ENCODE results near the gene TEDC2. TPM values are rescaled to one million over a fixed set of nuclear protein-coding genes. Genes with fewer than 3 reads are reported as not detected.

The TEDC2 gene
- polyA plus RNA-seq, 2 of the 4 experiments (the other 2 are of a cell fraction) = 9.5 to 22.6 TPM

- TF ChIP-seq HOXB5 (CRISPR knock-in tag; IDR thresholded peaks at IDR 0.05) (no peak), KDM1A (IDR thresholded peaks at IDR 0.05; ENCODE audit: low read depth) (no peak), JUNB (IDR thresholded peaks at IDR 0.05) (no peak), TP53 (CRISPR knock-in tag; IDR thresholded peaks at IDR 0.05) (no peak)
Observed at GRCh38 chr16:2513405-2514332, 53.8 kb downstream of the TEDC2 start, which contains the start of gene ATP6V0C (continued).

Small RNA genes within 50 kb of the gene (small RNA-seq; reads per million reads assigned to genes)
- 0.82 to 8.7 (median 4.0) reads per million in 6 experiments for gene MIR6768

Other genes with a start within 250 kb of the TEDC2 start
- 2.0 and 3.1 TPM in 2 replicates for gene BRICD5, start 249.2 kb upstream of the TEDC2 start, polyA plus RNA-seq (2011; rRNA removed)
- gene BRICD5, start 249.2 kb upstream of the TEDC2 start, polyA plus RNA-seq (2017; fragmentation: RNase III; extraction: RNeasy Plus Mini Kit Qiagen cat#74134 plus additional on column Dnase treatment) = 7.4 to 11.6 TPM (median 9.1 TPM) in 3 replicates
- 13.9 and 15.0 TPM in 2 replicates for gene PGP, start 245.3 kb upstream of the TEDC2 start, polyA plus RNA-seq (2011; rRNA removed)
- 27.7 to 33.7 TPM (median 31.9 TPM) in 3 replicates for gene PGP, start 245.3 kb upstream of the TEDC2 start, polyA plus RNA-seq (2017; fragmentation: RNase III; extraction: RNeasy Plus Mini Kit Qiagen cat#74134 plus additional on column Dnase treatment)
- gene E4F1, start 236.5 kb upstream of the TEDC2 start, polyA plus RNA-seq (2011; rRNA removed) = 10.4 and 11.0 TPM in 2 replicates
- gene E4F1, start 236.5 kb upstream of the TEDC2 start, polyA plus RNA-seq (2017; fragmentation: RNase III; extraction: RNeasy Plus Mini Kit Qiagen cat#74134 plus additional on column Dnase treatment) = 22.0 to 24.4 TPM (median 23.3 TPM) in 3 replicates
- gene DNASE1L2, start 223.7 kb upstream of the TEDC2 start, polyA plus RNA-seq (2011; rRNA removed) = 0.36 and 0.65 TPM in 2 replicates
- gene DNASE1L2, start 223.7 kb upstream of the TEDC2 start, polyA plus RNA-seq (2017; fragmentation: RNase III; extraction: RNeasy Plus Mini Kit Qiagen cat#74134 plus additional on column Dnase treatment) = 0.88 to 1.5 TPM (median 1.2 TPM) in 3 replicates
- gene ECI1, start 208.5 kb upstream of the TEDC2 start, polyA plus RNA-seq (2011; rRNA removed) = 41.8 and 47.9 TPM in 2 replicates
- gene ECI1, start 208.5 kb upstream of the TEDC2 start, polyA plus RNA-seq (2017; fragmentation: RNase III; extraction: RNeasy Plus Mini Kit Qiagen cat#74134 plus additional on column Dnase treatment) = 40.9 to 41.9 TPM (median 41.5 TPM) in 3 replicates
- 163 and 183 TPM in 2 replicates for gene RNPS1, start 192.0 kb upstream of the TEDC2 start, polyA plus RNA-seq (2011; rRNA removed)
- gene RNPS1, start 192.0 kb upstream of the TEDC2 start, polyA plus RNA-seq (2017; fragmentation: RNase III; extraction: RNeasy Plus Mini Kit Qiagen cat#74134 plus additional on column Dnase treatment) = 197 to 206 TPM (median 200 TPM) in 3 replicates
- 6.4 and 7.6 TPM in 2 replicates for gene ABCA3, start 119.4 kb upstream of the TEDC2 start, polyA plus RNA-seq (2011; rRNA removed)
- gene ABCA3, start 119.4 kb upstream of the TEDC2 start, polyA plus RNA-seq (2017; fragmentation: RNase III; extraction: RNeasy Plus Mini Kit Qiagen cat#74134 plus additional on column Dnase treatment) = 8.6 to 10.7 TPM (median 9.9 TPM) in 3 replicates
- gene CCNF, start 30.7 kb upstream of the TEDC2 start, polyA plus RNA-seq (2011; rRNA removed) = 6.5 and 8.0 TPM in 2 replicates
- 13.4 to 15.1 TPM (median 14.4 TPM) in 3 replicates for gene CCNF, start 30.7 kb upstream of the TEDC2 start, polyA plus RNA-seq (2017; fragmentation: RNase III; extraction: RNeasy Plus Mini Kit Qiagen cat#74134 plus additional on column Dnase treatment)
- not detected in 2 replicates for gene NTN3, start 11.2 kb downstream of the TEDC2 start, polyA plus RNA-seq (2011; rRNA removed)
- 0.04 TPM in 1 of 3 replicates, not detected in the others for gene NTN3, start 11.2 kb downstream of the TEDC2 start, polyA plus RNA-seq (2017; fragmentation: RNase III; extraction: RNeasy Plus Mini Kit Qiagen cat#74134 plus additional on column Dnase treatment)
- 4.0 and 4.2 TPM in 2 replicates for gene TBC1D24, start 15.0 kb downstream of the TEDC2 start, polyA plus RNA-seq (2011; rRNA removed)
- 5.9 to 7.3 TPM (median 6.3 TPM) in 3 replicates for gene TBC1D24, start 15.0 kb downstream of the TEDC2 start, polyA plus RNA-seq (2017; fragmentation: RNase III; extraction: RNeasy Plus Mini Kit Qiagen cat#74134 plus additional on column Dnase treatment)
- 9.4 and 14.7 TPM in 2 replicates for gene ATP6V0C, start 53.8 kb downstream of the TEDC2 start, polyA plus RNA-seq (2011; rRNA removed)
- 152 to 153 TPM (median 153 TPM) in 3 replicates for gene ATP6V0C, start 53.8 kb downstream of the TEDC2 start, polyA plus RNA-seq (2017; fragmentation: RNase III; extraction: RNeasy Plus Mini Kit Qiagen cat#74134 plus additional on column Dnase treatment)
- gene AMDHD2, start 60.3 kb downstream of the TEDC2 start, polyA plus RNA-seq (2011; rRNA removed) = 5.2 and 6.6 TPM in 2 replicates
- gene AMDHD2, start 60.3 kb downstream of the TEDC2 start, polyA plus RNA-seq (2017; fragmentation: RNase III; extraction: RNeasy Plus Mini Kit Qiagen cat#74134 plus additional on column Dnase treatment) = 21.7 to 28.8 TPM (median 27.7 TPM) in 3 replicates
- not detected in 2 replicates for gene CEMP1, start 71.3 kb downstream of the TEDC2 start, polyA plus RNA-seq (2011; rRNA removed)
- gene CEMP1, start 71.3 kb downstream of the TEDC2 start, polyA plus RNA-seq (2017; fragmentation: RNase III; extraction: RNeasy Plus Mini Kit Qiagen cat#74134 plus additional on column Dnase treatment) = not detected in 3 replicates
- gene PDPK1, start 77.9 kb downstream of the TEDC2 start, polyA plus RNA-seq (2011; rRNA removed) = 29.7 and 38.1 TPM in 2 replicates
- 17.3 to 17.8 TPM (median 17.7 TPM) in 3 replicates for gene PDPK1, start 77.9 kb downstream of the TEDC2 start, polyA plus RNA-seq (2017; fragmentation: RNase III; extraction: RNeasy Plus Mini Kit Qiagen cat#74134 plus additional on column Dnase treatment)
- 22.4 and 26.1 TPM in 2 replicates for gene KCTD5, start 222.4 kb downstream of the TEDC2 start, polyA plus RNA-seq (2011; rRNA removed)
- 22.8 to 26.3 TPM (median 22.9 TPM) in 3 replicates for gene KCTD5, start 222.4 kb downstream of the TEDC2 start, polyA plus RNA-seq (2017; fragmentation: RNase III; extraction: RNeasy Plus Mini Kit Qiagen cat#74134 plus additional on column Dnase treatment)